K562 (cell line): ENCODE results near the gene FUT8.

Experiments
- ATF1 ChIP-seq, 2 experiments: fragments of 450-650 bp in 1 of 2; IDR thresholded peaks; 2 replicates each; pipeline ENCODE4 v1.6.1; 2016; ENCODE audit warnings: missing compliant biosample characterization in 1 of 2, missing genetic modification characterization in 1 of 2
- CBFA2T3 ChIP-seq: fragments of 450-650 bp; IDR thresholded peaks from 2 replicates; pipeline ENCODE4 v1.6.1; 2017
- CBX5 ChIP-seq: IDR thresholded peaks from 2 replicates; pipeline ENCODE4 v1.6.1; 2014; ENCODE audit warnings: low read depth, borderline replicate concordance
- FOS ChIP-seq: IDR thresholded peaks from 3 replicates; pipeline ENCODE4 v1.6.1; 2011; ENCODE audit not compliant: insufficient read length; ENCODE audit errors: extremely low read depth
- HDAC6 ChIP-seq: IDR thresholded peaks from 2 replicates; pipeline ENCODE4 v1.6.1; 2012; ENCODE audit warnings: low read depth, mild to moderate bottlenecking, control low read depth, inconsistent platforms, low read length, moderate library complexity
- HMGN3 ChIP-seq: IDR thresholded peaks from 2 replicates; pipeline ENCODE4 v1.6.1; 2011; ENCODE audit warnings: borderline replicate concordance, low read depth, mild to moderate bottlenecking, mixed read lengths, low read length; ENCODE audit not compliant: insufficient read length; ENCODE audit errors: extremely low read depth
- MCM3 ChIP-seq: fragments of 450-650 bp; IDR thresholded peaks from 2 replicates; pipeline ENCODE4 v1.6.1; 2016
- POLR2AphosphoS5 ChIP-seq: IDR thresholded peaks from 2 replicates; pipeline ENCODE4 v1.6.1; 2011; ENCODE audit warnings: mild to moderate bottlenecking, low read depth, low read length, moderate library complexity; ENCODE audit not compliant: control insufficient read depth, insufficient read depth
- TAF1 ChIP-seq: IDR thresholded peaks from 2 replicates; pipeline ENCODE4 v1.6.1; 2011; ENCODE audit warnings: mild to moderate bottlenecking, low read length, moderate library complexity; ENCODE audit not compliant: insufficient read depth, control insufficient read depth, severe bottlenecking; ENCODE audit errors: extremely low read depth
- TFAM ChIP-seq: fragments of 250-450 bp; sonication (Bioruptor Pico); conservative IDR thresholded peaks from 2 replicates; pipeline ENCODE4 v1.5.0; 2021; ENCODE audit warnings: mild to moderate bottlenecking, moderate library complexity
- TFAP4 ChIP-seq: sonication (generic); formaldehyde crosslinking; IDR thresholded peaks from 2 replicates; pipeline ENCODE4 v1.8.0; 2022; ENCODE audit warnings: missing genetic modification reagents, mild to moderate bottlenecking, moderate library complexity, borderline replicate concordance
- YBX1 ChIP-seq: fragments of 450-650 bp; IDR thresholded peaks from 2 replicates; pipeline ENCODE4 v1.7.1; 2016; ENCODE audit warnings: mild to moderate bottlenecking
- ZBTB49 ChIP-seq: sonication (generic); formaldehyde crosslinking; IDR thresholded peaks from 2 replicates; pipeline ENCODE4 v1.8.0; 2022; ENCODE audit warnings: missing genetic modification reagents, mild to moderate bottlenecking, borderline replicate concordance
- ZBTB7A ChIP-seq: IDR thresholded peaks from 2 replicates; pipeline ENCODE4 v1.6.1; 2011; ENCODE audit warnings: low read depth, mild to moderate bottlenecking, low read length, moderate library complexity, borderline replicate concordance; ENCODE audit not compliant: control insufficient read depth

- TF ChIP-seq HMGN3 (no peak), ATF1 (CRISPR knock-in tag; IDR thresholded peaks at IDR 0.05) (no peak), ATF1 (tag; IDR thresholded peaks at IDR 0.05) (no peak), TFAP4 (CRISPR knock-in tag) (no peak), TAF1 (no peak), CBFA2T3 (no peak), CBX5 (no peak), POLR2AphosphoS5 (no peak), TFAM (no peak), FOS (no peak), HDAC6 (no peak), ZBTB49 (CRISPR knock-in tag) (no peak), ZBTB7A (no peak), YBX1 (no peak), MCM3 (no peak)
Observed at GRCh38 chr14:65599375-65599774, 186.8 kb downstream of the FUT8 start.
